Measurements from ENCODE around the gene EPYC.
"Not testable (repeated sequence)": the region's sequence is repeated elsewhere in the genome, so short reads cannot be mapped to it uniquely, and the experiment has no call there.

The EPYC gene

DNA sequence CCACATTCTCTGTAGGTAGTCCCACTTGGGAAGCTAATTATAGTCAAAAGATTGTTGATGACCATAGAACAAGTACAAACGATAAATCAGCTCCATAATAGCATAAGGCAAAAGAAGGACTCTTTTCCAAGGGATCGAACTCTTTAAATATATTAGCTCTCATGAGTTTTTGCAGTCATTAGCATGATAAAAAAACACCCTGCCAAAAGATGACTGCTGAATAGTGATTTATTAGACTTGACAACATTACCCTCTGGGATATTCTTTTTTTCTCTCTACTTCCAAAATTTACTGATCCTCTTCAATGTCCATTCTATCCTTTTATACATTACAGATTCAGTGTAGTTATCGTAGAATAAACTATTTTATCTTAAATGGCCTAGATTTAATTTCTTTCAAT is 14.2 kb downstream of the EPYC start:
- DNase-seq, result no peak

DNA sequence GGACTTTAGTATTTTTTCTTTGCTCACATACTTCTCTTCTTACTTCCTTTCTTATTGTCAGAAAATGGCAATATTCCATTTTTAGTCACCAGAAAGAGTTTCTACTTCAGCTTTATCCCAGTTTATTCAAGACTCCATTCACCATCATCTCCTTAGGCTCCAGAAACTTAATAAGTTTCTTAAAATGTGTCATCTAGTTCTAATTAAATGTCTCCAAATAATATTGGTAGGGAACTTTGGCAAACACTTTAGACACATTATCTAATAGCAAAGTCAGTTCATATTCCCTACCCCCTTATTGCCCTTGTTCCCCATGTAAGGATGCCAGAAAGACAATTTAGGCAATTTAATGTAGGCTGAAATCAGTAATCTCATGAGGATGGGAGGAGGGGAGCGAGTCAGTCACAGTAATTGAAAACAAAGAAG is 15.1 kb downstream of the EPYC start:
- DNase-seq, result no peak

DNA sequence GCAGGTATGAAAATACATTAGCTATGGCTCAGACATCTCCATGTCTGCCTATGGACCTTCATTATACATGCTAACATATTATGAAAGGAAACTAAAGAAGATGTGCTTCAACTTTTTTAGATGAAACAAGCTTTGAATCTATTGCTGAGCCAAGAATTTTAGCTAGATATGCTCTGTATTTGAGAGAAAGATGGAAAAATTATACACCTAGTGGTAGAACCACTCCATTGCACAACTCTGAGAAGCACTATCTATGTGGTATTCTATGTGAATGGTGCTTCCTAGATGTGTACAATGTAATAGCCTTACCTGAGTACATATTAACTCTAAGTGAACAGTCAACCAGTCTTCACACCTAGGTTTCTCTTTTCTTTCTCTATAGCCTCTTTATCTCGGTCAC is 17.3 kb downstream of the EPYC start:
- no peak for DNase-seq

DNA sequence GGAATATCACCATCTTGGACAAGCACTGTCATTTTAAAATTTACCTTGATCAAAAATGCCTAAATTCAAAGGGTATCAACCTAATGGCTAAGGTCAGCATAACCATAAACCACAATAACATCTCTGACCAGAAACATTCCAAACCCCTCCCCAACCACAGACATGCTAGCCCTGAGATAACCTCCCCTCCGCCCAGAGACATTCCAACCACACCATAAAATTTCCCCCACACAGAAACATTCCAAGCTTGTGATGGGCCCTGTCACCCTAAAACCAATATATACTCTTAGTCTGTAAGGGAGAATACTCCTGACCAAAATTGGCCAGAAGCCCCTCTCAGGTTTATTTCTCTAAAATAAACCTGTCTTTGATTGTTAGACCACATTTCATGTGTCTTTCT is 17.7 kb downstream of the EPYC start:
- DNase-seq, result no peak

DNA sequence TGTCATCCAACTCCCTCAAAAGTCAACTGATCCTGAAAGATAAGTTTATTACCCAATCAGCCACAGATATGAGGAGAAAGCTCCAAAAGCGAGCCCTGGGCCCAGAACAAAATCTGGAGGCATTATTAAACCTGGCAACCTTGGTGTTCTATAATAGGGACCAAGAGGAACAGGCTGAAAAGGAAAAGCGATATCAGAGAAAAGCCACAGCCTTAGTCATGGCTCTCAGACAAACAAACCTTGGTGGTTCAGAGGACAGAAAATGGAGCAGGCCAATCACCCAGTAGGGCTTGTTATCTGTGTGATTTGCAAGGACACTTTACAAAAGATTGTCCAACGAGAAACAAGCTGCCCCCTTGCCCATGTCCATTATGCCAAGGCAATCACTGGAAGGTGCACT is 19.4 kb downstream of the EPYC start:
- DNase-seq, result not testable (repeated sequence)

DNA sequence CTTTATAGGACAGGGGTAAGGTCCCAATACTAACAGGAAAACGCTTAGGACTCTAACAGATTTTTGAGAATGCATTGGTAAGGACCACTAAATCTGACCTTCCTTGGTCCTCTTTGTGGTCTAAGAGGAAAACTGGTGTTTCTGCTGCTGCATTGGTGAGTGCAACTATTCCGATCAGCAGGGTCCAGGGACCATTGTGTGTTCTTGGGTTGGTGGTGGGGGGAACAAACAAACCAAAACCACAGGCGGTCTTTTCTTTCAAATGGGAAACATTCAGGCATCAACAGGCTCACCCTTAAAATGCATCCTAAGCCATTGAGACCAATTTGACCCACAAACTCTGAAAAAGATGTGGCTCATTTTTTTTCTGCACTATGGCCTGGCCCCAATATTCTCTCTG is 20.7 kb downstream of the EPYC start:
- no peak for DNase-seq

DNA sequence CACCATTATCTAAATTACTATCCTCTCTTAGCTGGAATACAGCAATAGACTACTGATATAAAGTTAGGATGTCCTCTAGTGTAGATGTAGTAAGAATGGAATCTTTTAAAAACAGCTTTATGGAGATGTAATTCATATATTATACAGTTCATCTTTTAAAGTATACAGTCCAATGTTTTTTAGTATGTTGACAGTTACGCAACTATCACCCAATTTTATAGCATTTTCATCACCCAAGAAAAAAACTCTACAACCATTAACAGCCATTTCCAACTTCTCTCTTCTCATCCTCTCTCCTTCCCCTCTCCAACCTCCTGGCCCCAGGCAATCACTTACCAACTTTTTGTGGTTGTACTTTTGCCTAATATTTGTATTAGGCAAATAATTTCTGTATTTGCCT is 22.6 kb downstream of the EPYC start:
- DNase-seq, result no peak

DNA sequence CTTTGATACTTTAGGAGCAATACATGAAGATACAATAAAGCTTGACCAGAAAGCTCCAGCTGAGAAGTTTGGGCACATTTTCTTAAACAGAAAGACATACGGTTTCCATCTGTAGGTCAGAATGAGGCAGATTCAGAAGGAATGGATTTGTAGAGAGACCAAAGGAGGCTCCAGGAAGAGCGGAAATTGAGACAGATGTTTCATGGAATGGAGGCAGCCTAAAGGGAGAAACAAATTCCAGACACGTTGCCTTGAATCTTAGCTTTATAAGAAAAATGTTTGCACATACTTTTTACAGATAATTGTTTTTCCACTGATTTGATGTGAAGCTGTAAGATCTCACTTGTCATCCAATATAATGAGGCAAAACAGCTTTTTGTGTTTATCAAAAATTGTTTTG is 24.8 kb downstream of the EPYC start:
- DNase-seq, result no peak

DNA sequence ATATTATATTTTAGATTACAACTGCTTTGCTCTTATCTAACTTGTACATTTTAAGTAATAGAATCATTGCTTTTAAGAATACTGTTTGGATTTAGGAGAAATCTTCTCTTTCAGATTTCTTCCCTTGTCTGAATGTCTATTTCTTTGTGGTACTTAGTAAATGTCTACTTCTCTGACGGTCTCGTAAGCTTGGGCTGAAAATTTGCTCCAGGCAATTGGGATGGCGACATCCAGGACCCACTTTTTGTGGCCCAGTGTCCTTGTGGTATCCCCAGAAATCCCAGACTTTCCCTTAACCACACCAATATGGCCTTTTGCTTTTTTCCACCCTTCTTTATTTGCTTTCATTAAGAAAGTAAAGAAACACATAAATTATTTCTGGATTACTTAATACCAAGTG is 25.8 kb downstream of the EPYC start:
- no peak for DNase-seq

DNA sequence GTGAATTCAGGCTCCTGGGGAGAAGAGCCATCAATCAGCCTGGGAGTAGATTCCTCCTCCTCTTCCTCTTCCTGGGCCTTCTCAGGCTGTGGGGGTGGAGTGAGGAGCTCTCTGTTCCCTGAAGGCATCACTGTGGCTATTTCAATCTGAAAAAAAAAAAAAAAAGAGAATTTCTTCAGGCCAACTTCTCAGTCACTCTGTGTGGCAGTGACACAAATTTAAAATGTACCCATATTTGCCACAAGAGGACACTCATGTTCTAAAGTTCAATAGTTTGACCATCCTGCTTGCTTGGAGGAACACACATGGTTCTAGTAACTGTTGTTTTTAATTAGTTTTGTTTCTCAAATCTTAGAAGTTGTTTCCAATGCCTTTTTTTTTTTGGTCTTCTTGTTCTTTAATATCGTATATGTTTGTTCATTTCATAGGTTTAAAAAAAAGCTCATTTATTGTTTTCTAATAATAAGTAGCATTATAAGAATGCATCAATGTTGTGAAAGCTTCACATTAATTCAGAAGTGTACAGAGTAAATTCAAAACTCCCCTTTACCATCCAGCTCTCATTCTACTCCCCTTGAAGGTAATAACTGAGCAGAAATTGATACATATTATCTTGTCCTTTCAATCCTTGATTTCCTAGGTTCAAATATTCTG is 26.5 kb downstream of the EPYC start:
- DNase-seq, result no peak

DNA sequence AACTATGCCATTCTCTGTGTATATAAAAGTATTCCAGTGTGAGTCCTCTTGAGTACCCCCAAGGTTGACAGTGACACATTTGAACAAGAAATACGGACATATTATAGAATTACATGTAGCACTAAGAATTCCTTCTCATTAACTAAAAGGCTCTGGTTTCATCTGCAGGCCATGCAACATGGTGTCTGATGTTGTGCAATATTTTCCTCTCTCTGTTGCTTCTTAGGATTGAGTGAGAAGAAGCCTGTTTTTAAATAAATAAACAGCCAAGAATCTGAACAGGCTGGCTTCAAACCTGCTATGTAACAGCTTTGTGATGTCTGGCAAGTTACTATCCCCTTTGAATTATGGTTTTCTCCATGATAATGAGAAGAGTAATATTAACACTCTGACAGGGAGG is 27.5 kb downstream of the EPYC start:
- no peak for DNase-seq

DNA sequence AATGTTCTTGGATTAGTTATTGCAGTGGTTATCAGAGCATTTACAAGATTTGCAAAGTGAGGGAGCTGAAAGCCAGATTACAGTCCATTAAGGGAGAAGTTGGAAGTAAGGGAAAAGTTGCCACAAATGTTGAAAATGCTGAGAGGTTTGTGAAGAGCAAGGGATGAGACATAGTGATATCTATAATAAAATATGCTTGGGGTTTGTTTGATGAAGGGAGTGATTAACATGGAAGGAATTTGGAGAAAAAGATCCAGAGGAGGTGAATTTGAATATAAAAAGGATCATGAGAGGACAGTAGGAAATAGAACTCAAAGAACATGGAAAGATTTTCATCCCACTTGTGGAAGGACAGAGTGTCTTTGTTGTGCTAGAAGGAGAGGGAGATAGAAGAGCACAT is 30.5 kb downstream of the EPYC start:
- no peak for DNase-seq

DNA sequence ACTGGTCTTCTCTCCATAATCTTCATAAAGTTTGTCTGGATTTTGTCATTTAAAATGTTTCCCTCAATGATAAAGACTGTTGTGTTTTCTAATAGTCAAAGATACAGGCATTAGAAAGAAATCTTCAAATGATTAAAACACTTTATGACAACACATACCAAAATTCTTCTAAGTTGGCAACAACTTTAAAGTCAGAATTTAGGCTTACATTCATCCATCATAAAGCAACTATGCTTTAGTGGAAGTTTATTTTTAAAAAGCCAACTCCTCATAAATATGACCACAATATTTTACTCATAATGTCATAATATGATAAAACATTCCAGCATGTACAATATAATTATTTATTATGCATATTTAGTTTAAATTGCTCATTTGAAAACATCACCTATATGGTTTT is 32.5 kb downstream of the EPYC start:
- no peak for DNase-seq

DNA sequence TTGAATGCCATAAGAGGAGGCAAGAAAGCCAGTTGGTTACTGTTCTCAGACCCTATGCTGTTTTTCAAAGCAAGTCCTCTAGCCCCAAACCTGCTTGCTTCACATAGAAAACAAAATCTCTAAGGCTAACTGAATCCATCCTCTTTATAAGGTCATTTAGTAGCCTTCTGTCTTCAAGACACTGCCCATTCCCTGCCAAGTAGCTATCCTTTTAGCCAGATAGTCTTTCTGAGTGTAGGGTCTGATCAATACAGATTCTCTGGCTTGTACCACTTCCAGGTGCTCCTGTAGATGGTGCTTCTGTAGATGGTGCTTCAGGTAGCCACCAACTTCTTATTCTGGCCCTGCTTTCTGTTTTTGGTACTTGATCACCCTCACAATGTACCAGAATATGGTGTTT is 33.9 kb downstream of the EPYC start:
- DNase-seq, result no peak

DNA sequence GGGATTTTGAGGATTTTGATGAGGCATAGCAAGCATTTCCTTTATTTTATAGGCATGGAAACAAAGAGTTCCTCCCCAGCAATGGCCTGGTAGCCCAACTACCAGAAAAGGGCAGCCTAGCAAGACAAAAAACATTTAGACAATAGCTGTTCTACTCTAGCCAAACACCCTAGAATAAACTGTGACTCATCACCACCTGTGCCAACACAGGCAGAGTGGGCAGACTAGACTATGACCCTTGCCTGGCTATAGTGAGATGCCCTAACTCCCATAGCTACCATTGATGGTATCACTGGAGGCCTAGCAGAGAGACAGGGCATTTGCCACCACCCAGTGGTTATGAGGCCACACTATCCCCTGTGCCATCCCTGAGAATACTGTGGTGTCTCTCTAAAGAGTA is 34.3 kb downstream of the EPYC start:
- DNase-seq, result no peak

DNA sequence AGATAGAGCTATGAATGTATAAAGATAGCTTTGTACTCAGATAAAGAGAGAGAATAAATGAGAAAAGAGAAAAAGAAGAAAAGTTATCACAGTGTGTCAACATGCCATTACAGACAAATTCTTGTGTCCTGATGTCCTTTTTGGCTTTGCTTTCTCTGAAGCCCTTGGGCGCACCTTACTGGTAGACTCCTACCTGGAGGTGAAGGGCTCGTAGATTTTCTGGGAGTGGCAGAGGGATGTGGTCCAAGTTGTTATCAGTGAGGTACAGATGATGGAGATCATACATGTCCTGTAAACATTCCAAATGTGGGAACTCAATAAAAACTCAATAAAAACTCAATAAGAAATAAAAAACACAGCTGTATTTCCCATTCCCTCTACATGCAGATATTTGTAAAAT is 34.9 kb downstream of the EPYC start:
- DNase-seq, result no peak

DNA sequence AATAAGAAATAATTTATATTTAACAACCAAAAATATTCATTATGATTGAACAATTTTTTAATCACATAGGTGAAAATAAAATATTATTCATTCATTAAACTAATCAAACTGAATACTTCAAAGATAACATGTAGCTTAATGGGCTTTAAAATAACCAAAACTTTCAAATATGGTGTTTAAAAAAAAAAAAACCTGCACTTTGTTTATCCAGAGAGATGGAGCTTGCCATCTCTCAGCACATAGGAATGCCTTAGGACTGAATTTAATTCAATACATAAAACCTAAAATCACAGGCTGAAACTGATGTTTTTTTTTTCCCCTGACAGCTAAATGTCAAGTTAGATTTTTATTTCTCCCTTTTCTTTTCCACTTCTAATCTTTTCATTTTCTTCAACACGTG is 35.4 kb downstream of the EPYC start:
- DNase-seq, result no peak

DNA sequence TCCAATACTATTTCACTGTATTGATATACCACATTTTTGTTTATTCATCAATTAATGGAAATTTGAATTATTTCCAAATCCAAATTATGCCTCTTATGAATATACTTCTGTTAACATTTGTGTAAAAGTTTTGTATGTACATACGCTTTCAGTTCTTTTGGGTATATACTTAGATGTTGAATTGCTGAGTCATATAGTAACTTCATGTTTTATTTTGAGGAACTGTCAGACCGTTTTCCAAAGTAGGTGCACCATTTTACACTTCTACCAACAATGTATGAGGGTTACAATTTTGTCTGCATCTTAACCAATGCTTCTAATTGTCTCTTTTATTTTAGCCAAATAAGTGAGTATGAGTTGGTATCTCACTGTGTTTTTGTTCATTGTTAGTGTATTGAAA is 39.6 kb downstream of the EPYC start:
- no peak for DNase-seq

DNA sequence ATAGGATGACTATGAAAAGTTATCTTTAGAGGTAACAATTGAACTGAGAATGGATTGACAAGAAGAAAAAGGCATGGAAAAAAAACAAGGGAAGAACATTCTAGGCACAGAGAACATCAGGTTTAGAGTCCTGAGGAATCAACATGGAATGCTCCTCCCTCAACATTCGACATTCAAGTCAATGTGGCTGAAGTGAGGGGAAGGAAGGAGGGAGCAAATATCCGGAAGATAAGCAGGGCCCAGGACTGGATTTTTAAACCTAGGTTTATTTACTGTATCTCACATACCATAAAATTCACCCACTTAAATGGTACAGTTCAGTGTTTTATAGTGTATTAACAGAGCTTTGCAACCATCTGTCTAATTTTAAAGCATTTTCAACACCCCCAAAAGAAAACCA is 40.2 kb downstream of the EPYC start:
- no peak for DNase-seq

DNA sequence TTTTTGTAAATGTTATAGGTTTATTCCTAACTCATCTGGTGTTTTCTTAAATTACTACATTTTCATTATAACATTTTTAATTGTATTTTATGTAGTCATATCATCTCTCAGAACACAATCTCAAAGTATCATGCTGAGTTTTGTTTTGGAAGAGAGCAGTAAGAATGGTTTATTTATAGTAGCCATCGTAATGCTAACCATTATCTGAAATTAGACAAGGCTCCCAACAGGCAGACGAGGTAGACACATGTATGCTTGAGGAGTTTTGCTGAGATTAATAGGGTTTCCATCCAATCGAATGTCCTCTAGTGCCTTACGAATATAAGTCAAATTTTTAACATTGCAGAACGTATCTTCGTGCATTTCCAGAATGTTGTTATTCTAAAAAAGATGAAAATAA is 40.8 kb downstream of the EPYC start:
- no peak for DNase-seq

DNA sequence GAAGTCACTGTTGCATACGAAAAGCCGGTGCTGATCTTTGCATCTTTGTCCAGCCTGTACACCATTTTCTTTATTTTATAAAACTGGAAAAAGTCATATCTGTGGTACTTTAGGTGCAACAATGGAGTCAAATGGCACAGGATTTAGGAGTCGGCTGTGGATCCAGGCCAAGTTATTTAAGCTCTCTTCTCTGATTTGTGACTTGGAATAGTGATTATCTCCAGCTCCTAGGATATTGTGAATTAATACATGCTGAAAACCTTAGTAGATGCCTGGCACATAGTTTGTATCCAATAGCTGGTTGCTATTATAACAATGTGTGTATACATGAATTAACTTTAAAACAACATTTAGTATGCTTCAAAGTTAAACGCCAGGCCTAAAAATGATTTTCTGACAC is 43.6 kb downstream of the EPYC start:
- no peak for DNase-seq

DNA sequence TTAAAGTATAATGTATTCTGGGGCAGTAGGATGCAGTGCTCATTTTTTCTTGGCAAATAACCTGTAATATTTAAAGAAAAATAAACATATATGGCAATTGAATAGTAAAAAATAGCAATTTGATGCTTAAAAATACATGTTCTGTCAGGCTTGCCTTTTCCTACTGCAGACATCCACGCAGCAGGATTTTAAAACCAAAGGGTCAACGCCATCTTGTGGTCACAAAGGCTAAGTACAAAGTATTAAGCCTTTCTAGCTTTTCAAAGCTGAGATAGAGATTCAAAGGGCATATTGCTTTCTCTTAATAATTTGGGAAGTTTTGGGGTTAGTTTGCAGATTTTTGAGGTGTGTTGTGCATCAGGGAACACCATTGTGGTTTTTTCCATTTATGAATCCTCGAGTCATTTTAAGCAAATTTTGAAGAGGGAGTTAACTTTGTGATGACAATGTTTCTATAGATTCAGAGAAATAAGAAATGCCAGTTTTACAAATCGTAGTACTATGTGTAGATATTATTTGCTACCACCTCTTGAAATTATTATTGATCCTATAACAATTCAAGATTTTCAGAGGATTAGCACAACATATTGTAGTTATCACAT is 45.1 kb downstream of the EPYC start:
- DNase-seq, result no peak

DNA sequence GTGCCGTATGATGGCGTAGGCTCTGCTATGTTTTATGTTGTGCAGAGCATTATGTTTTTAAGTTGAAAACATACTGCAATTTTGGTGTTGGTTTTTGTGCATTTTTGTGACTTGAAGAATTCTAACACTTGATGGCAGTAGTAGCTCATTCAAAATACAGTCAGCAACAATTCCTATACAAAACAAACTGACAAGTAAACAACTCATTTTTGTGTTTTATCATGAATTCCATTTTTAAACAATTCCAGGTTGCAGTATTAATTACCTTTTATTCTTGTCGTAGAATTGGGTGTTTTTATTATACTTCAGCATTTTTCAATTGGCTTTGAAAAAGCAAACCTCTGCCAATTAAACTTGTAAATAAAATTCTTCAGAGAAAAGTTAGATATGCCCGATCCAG is 45.7 kb downstream of the EPYC start:
- DNase-seq, result no peak

DNA sequence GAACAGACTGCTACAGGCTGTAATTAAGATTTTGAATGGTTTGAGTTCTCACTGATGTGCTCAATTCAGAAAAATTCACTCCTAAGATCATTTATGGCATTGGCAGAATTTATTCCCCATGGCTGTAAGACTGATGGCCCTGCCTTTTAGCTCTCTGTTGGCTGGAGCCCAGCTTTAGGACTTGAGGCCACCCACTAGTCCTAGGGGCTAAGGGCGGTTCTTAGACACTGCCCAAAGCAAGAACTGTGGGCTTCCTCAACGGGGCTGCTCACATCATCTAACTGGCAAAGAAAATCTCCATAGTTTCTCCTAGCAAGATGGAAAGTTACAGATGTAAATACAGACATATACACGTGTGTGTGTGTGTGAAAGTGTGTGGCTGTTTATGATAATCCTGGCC is 46.4 kb downstream of the EPYC start:
- no peak for DNase-seq

DNA sequence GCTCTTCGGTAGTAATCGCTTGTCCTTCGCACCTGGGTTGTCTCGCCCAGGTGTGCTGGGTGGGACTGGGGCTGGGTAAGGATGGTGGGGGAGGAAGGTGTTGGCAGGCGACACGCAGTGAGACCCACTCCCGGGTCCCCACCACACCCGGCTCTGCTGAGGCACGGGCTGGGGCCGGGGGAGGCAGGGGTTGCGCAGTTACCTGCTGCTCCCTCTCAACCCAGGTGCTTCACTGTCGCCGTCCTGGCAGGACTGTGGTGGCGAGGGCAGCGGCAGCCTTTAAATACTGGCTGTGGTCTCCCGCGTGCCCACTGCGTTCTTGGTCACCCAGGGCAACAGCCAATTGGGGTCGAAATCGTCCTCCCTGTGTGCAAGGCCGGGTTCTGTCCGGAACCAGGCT is 49.9 kb downstream of the EPYC start, which contains the start of gene CCER1:
Gene CCER1, minus strand, starts transcription at position 256 of the 400 bp plus-strand sequence. CDS start 434 bp downstream, outside the sequence.
- DNase-seq, result no peak
